Eye (tissue), 1 donor: ENCODE measurements around the gene CCNYL1.

Experiments
- DNase-seq: peaks from one replicate; pipeline ENCODE4 v3.0.0-alpha.2; 2015

The CCNYL1 gene

GRCh38 chr2:207801259-207801658, 89.8 kb downstream of the CCNYL1 start:
- no peak for DNase-seq

GRCh38 chr2:207802650-207803049, 91.2 kb downstream of the CCNYL1 start:
- DNase-seq: no peak
